ENCODE data around the gene CHST11.

CHST11 gene

GRCh38 chr12:104460973-104461698, 4.4 kb downstream of the CHST11 start:
- DNase-seq = no peak

- no peak for DNase-seq
Observed at GRCh38 chr12:104462325-104462724, 5.6 kb downstream of the CHST11 start.

- DNase-seq = no peak
Observed at GRCh38 chr12:104462931-104463339, 6.2 kb downstream of the CHST11 start.

GRCh38 chr12:104463368-104463767, 6.6 kb downstream of the CHST11 start:
- DNase-seq = no peak

- no peak for DNase-seq
Observed at GRCh38 chr12:104464899-104465298, 8.2 kb downstream of the CHST11 start.

- DNase-seq = no peak
Observed at GRCh38 chr12:104466709-104467345, 10.1 kb downstream of the CHST11 start.

GRCh38 chr12:104467346-104467837, 10.6 kb downstream of the CHST11 start:
- DNase-seq = no peak

- no peak for DNase-seq
Observed at GRCh38 chr12:104468371-104468770, 11.6 kb downstream of the CHST11 start.

- DNase-seq = no peak
Observed at GRCh38 chr12:104469066-104469465, 12.3 kb downstream of the CHST11 start.

GRCh38 chr12:104469523-104469922, 12.8 kb downstream of the CHST11 start:
- no peak for DNase-seq

- no peak for DNase-seq
Observed at GRCh38 chr12:104470521-104470920, 13.8 kb downstream of the CHST11 start.

GRCh38 chr12:104471336-104471735, 14.6 kb downstream of the CHST11 start:
- DNase-seq = no peak

GRCh38 chr12:104472748-104473147, 16.0 kb downstream of the CHST11 start:
- no peak for DNase-seq

GRCh38 chr12:104473374-104473983, 16.7 kb downstream of the CHST11 start:
- DNase-seq = no peak

GRCh38 chr12:104475271-104475670, 18.5 kb downstream of the CHST11 start:
- no peak for DNase-seq

- DNase-seq = no peak
Observed at GRCh38 chr12:104477510-104478390, 21.0 kb downstream of the CHST11 start.

GRCh38 chr12:104478396-104479122, 21.8 kb downstream of the CHST11 start:
- no peak for DNase-seq

GRCh38 chr12:104479123-104479662, 22.4 kb downstream of the CHST11 start:
- DNase-seq = no peak

GRCh38 chr12:104480012-104480411, 23.3 kb downstream of the CHST11 start:
- no peak for DNase-seq

- no peak for DNase-seq
Observed at GRCh38 chr12:104480826-104481440, 24.2 kb downstream of the CHST11 start.

GRCh38 chr12:104482113-104482512, 25.4 kb downstream of the CHST11 start:
- DNase-seq = no peak

GRCh38 chr12:104482748-104483147, 26.0 kb downstream of the CHST11 start:
- no peak for DNase-seq
